Measurements from ENCODE around the gene RIF1. TPM values are rescaled to one million over a fixed set of nuclear protein-coding genes. Genes with fewer than 3 reads are reported as not detected.
"Not testable (repeated sequence)": the region's sequence is repeated elsewhere in the genome, so short reads cannot be mapped to it uniquely, and the experiment has no call there.

Gene RIF1
- total RNA-seq, 4 donors from 2014 or later, result 25.3 to 31.0 (median 28.9) TPM

DNA sequence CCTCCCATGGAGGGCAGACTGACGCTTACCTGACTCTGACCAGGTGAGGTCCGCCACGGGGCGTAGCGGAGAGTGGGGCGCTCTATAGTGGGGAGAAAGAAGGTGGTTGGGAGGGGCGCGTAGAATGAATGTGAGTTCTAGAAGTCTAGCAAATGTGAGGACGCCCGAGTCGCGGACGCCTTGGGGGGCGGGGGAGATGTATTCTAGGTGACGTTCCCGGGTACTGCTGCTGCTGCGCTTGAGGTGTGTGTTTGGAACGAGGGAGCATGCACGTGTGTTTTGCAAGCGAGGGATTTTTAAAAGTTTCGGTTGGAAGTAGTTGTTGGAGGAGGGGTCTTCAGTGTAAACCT lies 758 bp downstream of the RIF1 start:
- Histone ChIP-seq H3K27ac (replicated peaks in 1 of 4) (peak overlapping the region; percentile 86 to 93 (median 92)), H3K27me3 (no peaks in the 10 kb centered on the region), H3K4me1 (peaks cover 13 to 24% (median 19%) of the 10 kb centered on the region in 4 donors), H3K36me3 (peaks cover 8 to 35% (median 26%) of the 10 kb centered on the region in 4 donors), H3K4me3 (peak overlapping the region; percentile 83 to 96 (median 88)), H3K9me3 (no peaks in the 10 kb centered on the region)
- intact Hi-C loops (cut with DNase I), result loop anchor here (10.0 kb wide), 1 partner anchor 146 kb away; the partner anchor contains the start of gene RBM43
- DNase-seq (ENCODE audit: extremely low spot score), result no peak
- TF ChIP-seq, protein P1, sequence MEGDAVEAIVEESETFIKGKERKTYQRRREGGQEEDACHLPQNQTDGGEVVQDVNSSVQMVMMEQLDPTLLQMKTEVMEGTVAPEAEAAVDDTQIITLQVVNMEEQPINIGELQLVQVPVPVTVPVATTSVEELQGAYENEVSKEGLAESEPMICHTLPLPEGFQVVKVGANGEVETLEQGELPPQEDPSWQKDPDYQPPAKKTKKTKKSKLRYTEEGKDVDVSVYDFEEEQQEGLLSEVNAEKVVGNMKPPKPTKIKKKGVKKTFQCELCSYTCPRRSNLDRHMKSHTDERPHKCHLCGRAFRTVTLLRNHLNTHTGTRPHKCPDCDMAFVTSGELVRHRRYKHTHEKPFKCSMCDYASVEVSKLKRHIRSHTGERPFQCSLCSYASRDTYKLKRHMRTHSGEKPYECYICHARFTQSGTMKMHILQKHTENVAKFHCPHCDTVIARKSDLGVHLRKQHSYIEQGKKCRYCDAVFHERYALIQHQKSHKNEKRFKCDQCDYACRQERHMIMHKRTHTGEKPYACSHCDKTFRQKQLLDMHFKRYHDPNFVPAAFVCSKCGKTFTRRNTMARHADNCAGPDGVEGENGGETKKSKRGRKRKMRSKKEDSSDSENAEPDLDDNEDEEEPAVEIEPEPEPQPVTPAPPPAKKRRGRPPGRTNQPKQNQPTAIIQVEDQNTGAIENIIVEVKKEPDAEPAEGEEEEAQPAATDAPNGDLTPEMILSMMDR (IDR thresholded peaks at IDR 0.05), result no peak
- TF ChIP-seq EP300 (IDR thresholded peaks at IDR 0.05) (no peak), POLR2AphosphoS5 (IDR thresholded peaks at IDR 0.05) (no peak), POLR2A (IDR thresholded peaks at IDR 0.05; ENCODE audit: low read depth) (no peak)
- WGBS, result under 1% methylated on average over 21 of the region's 21 CpGs

DNA sequence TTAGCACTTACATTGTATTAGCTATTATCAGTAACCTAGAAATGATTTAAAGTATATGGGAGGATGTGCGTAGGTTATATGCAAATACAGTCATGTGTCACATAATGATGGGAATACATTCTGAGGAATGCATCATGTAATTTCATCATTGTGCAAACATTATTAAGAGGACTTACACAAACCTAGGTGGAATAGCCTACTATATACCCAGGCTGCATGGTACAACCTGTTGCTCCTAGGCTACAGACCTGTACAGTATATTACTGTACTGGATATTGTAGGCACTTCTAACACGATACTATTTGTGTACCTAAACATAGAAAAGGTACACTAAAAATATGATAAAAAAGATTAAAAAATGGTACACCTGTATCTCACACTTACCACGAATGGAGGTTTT lies 7.9 kb downstream of the RIF1 start:
- H3K36me3 ChIP-seq, result peaks cover 37 to 98% (median 86%) of the 10 kb centered on the region in 4 donors
- no peaks in the 10 kb centered on the region for H3K27me3 ChIP-seq
- TF ChIP-seq, protein P1 (IDR thresholded peaks at IDR 0.05), result no peak
- TF ChIP-seq POLR2AphosphoS5 (IDR thresholded peaks at IDR 0.05), result no peak
- H3K9me3 ChIP-seq, result no peaks in the 10 kb centered on the region
- intact Hi-C loops (cut with DNase I), result loop anchor here (10.0 kb wide), 1 partner anchor 153 kb away; the partner anchor contains the start of gene RBM43
- no peak for DNase-seq (ENCODE audit: extremely low spot score)
- no peak overlapping the region for H3K4me3 ChIP-seq
- H3K27ac ChIP-seq (replicated peaks in 1 of 4), result no peak overlapping the region
- H3K4me1 ChIP-seq, result peaks cover 0 to 14% (median under 1%) of the 10 kb centered on the region in 4 donors
- WGBS, result 90% methylated on average over 3 of the region's 3 CpGs

DNA sequence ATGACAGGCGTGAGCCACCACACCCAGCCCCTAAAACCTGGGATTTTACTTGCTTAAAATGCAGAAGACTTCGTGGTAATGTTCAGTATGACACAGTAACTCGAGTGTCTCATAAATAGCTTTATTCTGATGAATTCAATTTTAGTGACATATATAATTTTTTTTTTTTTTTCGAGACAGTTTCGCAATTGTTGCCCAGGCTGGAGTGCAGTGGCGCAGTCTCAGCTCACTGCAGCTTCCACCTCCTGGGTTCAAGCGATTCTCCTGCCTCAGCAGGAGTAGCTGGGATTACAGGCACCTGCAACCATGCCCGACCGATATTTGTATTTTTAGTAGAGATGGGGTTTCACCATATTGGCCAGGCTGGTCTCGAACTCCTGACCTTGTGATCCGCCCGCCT lies 12.0 kb downstream of the RIF1 start:
- not testable (repeated sequence) for DNase-seq (ENCODE audit: extremely low spot score)

DNA sequence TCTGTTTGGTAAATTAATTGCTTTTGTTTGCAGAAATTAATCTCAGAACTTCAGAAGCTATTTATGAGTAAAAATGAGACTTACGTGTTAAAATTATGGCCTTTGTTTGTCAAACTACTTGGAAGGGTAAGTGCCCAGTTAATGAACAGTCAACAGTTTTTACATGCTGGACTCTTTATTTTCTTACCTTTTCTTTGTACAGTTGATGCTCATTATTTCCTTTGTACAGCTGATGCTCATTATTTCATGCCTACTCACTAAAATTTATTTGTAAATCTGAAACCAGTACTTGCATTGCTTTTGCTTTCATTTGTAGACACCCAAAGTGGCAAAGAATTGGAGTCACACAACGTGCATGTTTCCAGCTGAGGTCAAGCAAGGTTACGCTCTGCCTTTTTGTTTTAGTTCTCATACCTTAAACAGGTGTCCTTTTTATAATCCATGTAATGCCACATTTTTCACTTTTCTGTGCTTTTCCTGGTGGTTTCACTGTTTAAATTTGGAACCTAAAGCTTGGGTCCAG lies 13.3 kb downstream of the RIF1 start:
- Histone ChIP-seq H3K36me3 (peaks cover 28 to 92% (median 62%) of the 10 kb centered on the region in 4 donors), H3K27me3 (no peaks in the 10 kb centered on the region), H3K27ac (replicated peaks in 1 of 4) (no peak overlapping the region), H3K4me1 (peaks cover 0 to 6% (median 2%) of the 10 kb centered on the region in 4 donors), H3K4me3 (no peak overlapping the region), H3K9me3 (no peaks in the 10 kb centered on the region)
- intact Hi-C loops (cut with DNase I), result no loop called here
- DNase-seq (ENCODE audit: extremely low spot score), result no peak
- no peak for TF ChIP-seq EP300 (IDR thresholded peaks at IDR 0.05)
- no peak for TF ChIP-seq POLR2A (IDR thresholded peaks at IDR 0.05; ENCODE audit: low read depth)
- TF ChIP-seq POLR2AphosphoS5 (IDR thresholded peaks at IDR 0.05), result no peak
- TF ChIP-seq, protein P1 (IDR thresholded peaks at IDR 0.05), result no peak
- WGBS, result 73% methylated on average over 3 of the region's 3 CpGs

More for the DNA sequence above, 12.0 kb downstream of the RIF1 start:
- H3K4me1 ChIP-seq; H3K4me3 ChIP-seq; H3K27ac ChIP-seq (replicated peaks in 1 of 4); H3K27me3 ChIP-seq; H3K9me3 ChIP-seq; intact Hi-C loops (cut with DNase I): not testable (repeated sequence)
- WGBS, result 94% methylated on average over 12 of the region's 12 CpGs
- H3K36me3 ChIP-seq, result peaks cover 34 to 96% (median 72%) of the 10 kb centered on the region in 4 donors

DNA sequence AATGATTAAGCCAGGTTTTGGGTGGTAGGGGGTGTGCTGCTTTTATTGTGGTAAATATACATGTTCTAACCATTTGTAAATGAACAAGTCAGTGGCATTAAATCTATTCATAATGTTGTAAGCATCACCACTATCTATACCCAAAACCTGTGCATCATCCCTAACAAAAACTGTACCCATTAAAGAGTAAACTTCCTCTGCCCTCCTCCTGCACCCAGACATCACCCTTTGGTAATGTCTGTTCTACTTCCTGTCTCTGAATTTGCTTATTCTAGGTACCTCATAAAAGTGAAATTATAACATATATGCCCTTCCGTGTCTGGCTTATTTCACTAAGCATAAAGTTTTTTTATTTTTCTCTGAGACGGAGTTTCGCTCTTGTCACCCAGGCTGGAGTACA lies 14.1 kb downstream of the RIF1 start:
- WGBS, result 82% methylated on average over 3 of the region's 3 CpGs
- no peaks in the 10 kb centered on the region for H3K27me3 ChIP-seq
- peaks cover 0 to 7% (median 2%) of the 10 kb centered on the region in 4 donors for H3K4me1 ChIP-seq
- no peak overlapping the region for H3K4me3 ChIP-seq
- peaks cover 29 to 87% (median 56%) of the 10 kb centered on the region in 4 donors for H3K36me3 ChIP-seq
- H3K27ac ChIP-seq (replicated peaks in 1 of 4), result no peak overlapping the region
- no peaks in the 10 kb centered on the region for H3K9me3 ChIP-seq
- TF ChIP-seq EP300 (IDR thresholded peaks at IDR 0.05), result no peak
- no peak for TF ChIP-seq POLR2AphosphoS5 (IDR thresholded peaks at IDR 0.05)
- TF ChIP-seq, protein P1 (IDR thresholded peaks at IDR 0.05), result no peak
- no peak for TF ChIP-seq POLR2A (IDR thresholded peaks at IDR 0.05; ENCODE audit: low read depth)
- no peak for DNase-seq (ENCODE audit: extremely low spot score)
- intact Hi-C loops (cut with DNase I), result no loop called here

All from esophagus muscularis mucosa (tissue), 4 donors.